Middle frontal gyrus (tissue), 1 donor: ENCODE results near the gene TXNDC11.
"Not testable (repeated sequence)": the region's sequence is repeated elsewhere in the genome, so short reads cannot be mapped to it uniquely, and the experiment has no call there.

Experiments used
- DNase-seq: peaks from one replicate; pipeline ENCODE4 v3.0.0-alpha.2; 2015; ENCODE audit warnings: low spot score; ENCODE audit errors: extremely low spot score

TXNDC11 gene, protein sequence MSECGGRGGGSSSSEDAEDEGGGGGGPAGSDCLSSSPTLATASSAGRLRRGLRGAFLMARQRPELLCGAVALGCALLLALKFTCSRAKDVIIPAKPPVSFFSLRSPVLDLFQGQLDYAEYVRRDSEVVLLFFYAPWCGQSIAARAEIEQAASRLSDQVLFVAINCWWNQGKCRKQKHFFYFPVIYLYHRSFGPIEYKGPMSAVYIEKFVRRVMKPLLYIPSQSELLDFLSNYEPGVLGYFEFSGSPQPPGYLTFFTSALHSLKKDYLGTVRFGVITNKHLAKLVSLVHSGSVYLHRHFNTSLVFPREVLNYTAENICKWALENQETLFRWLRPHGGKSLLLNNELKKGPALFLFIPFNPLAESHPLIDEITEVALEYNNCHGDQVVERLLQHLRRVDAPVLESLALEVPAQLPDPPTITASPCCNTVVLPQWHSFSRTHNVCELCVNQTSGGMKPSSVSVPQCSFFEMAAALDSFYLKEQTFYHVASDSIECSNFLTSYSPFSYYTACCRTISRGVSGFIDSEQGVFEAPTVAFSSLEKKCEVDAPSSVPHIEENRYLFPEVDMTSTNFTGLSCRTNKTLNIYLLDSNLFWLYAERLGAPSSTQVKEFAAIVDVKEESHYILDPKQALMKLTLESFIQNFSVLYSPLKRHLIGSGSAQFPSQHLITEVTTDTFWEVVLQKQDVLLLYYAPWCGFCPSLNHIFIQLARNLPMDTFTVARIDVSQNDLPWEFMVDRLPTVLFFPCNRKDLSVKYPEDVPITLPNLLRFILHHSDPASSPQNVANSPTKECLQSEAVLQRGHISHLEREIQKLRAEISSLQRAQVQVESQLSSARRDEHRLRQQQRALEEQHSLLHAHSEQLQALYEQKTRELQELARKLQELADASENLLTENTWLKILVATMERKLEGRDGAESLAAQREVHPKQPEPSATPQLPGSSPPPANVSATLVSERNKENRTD

DNA sequence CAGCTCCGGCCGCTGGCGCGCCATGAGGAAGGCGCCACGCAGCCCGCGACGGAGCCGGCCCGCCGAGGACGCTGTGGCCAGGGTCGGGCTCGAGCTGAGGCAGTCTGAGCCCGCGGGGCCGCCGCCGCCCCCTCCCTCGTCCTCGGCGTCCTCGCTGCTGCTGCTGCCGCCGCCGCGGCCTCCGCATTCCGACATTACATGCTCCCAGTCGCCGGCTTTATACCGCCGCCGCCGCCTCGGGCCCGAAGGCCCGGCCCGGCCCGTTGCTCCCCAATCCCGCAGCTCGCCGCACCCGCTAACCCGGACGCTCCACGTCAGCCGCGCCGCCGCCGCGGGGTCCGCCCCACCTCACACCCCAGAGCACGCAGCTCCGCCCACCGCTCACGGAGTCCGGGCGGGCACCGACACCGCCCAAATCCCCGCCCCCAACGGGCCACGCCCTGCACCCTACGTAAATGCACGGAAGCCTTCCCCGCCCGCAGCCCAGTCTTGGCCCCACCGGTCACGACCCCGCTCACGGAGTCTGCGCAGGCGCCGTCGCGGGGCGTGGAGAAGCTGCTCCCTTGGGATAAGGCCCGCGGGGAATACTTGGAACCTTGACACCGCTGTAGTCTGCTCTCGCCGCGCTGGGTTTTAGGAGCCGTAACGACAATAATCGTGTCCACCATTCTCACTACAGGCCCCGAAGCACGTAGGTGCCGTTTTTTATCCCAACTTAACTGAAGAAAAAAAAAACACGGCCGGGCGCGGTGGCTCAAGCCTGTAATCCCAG is at the start of gene TXNDC11:
TXNDC11 (minus strand) TSS at position 322 of the 772 bp plus-strand sequence; CDS start at position 195, 127 bp downstream.
- DNase-seq: peak; percentile 92

DNA sequence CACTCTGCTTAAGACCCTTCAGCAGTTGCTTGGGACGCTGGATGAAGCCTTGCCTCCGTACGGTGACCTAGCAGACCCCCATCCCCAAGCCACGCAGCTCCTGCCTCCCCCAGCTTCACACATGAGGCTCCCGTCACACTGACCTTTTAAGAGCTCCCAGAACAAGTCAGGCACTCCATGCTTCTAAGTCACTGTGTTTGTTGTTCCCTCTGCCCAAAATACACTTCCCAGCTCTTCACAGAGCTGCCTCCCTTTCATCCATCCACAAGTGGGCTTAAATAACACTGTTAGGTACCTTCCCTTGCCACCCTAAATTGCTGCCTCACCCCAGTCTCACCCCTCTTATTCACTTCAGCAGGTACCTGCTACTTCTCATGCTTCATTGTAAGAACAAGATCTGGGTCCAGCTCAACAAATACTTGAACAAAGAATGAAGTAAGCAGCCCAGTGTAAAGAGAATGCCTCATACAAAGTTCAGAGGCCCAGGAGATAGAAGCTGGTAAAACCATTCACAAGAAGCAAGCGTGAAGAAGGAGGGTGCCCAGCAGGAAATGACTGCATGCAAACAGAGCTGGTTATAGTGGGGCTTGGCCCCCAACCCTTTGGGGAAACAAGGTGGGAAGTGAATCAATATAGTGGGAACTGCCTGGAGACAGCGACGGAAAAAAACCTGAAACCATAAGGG is 48.6 kb upstream of the TXNDC11 start:
- no peak for DNase-seq

DNA sequence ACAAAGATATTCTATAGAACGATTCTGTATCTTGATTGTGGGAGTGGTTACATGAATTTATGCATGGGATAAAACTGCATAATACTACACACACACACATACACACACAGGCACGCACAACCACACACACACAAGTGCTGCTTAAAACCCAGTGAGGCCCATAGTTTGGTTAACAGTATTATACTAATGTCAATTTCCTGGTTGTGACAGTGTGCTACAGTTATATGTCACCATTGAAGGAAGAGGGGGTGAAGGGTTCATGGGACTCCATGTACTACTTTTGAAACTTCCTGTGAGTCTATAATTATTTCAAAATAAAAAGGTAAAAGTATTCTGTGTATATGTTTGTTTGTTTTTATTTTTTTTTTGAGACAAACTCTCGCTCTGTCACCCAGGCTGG is 46.3 kb upstream of the TXNDC11 start:
- no peak for DNase-seq

DNA sequence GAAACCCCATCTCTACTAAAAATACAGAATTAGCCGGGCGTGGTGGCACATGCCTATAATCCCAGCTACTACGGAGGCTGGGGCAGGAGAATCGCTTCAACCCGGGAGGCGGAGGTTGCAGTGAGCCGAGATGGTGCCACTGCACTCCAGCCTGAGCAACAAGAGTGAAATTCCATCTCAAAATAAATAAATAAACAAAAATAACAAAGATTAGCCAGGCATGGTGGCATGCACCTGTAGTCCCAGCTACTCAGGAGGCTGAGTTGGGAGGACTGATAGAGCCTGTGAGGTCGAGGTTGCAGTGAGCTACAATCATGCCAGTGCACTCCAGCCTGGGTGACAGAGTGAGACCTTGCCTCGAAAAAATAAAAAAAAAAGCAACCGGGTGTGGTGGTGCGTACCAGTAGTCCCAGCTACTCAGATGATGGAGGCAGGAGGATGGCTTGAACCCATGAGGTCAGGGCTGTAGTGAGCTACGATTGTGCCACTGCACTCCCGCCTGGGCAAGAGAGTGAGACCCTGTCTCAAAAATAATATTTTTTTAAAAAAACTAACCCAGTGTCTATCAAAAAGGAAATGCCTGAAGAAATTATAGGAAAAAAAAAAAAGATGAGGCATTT is 42.4 kb upstream of the TXNDC11 start:
- not testable (repeated sequence) for DNase-seq

DNA sequence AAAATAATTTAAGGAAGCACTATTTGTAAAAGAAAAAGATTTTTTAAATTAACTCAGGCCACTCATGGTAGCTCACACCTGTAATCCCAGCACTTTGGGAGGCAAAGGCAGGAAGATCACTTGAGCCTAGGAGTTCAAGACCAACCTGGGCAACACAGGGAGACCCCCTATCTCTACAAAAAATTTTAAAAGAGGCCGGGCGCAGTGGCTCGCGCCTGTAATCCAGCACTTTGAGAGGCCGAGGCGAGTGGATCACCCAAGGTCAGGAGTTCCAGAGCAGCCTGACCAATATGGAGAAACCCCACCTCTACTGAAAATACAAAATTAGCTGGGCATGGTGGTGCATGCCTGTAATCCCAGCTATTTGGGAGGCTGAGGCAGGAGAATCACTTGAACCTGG is 41.7 kb upstream of the TXNDC11 start:
- DNase-seq: not testable (repeated sequence)

DNA sequence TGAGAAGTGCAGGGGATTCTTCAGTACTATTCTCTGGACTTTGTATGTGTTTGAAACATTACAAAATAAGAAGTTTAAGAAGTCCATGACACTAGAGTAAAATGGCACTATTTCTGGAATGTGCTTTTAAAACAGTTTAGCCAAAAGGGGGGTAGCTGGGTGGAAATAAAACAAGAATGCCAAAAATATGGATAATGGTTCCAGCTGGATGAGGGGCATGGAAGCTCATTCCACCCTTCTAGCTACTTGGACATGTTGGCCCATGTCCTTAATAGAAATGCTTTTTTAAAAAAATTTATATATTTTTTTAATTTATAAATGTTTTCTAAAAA is 41.3 kb upstream of the TXNDC11 start:
- no peak for DNase-seq

DNA sequence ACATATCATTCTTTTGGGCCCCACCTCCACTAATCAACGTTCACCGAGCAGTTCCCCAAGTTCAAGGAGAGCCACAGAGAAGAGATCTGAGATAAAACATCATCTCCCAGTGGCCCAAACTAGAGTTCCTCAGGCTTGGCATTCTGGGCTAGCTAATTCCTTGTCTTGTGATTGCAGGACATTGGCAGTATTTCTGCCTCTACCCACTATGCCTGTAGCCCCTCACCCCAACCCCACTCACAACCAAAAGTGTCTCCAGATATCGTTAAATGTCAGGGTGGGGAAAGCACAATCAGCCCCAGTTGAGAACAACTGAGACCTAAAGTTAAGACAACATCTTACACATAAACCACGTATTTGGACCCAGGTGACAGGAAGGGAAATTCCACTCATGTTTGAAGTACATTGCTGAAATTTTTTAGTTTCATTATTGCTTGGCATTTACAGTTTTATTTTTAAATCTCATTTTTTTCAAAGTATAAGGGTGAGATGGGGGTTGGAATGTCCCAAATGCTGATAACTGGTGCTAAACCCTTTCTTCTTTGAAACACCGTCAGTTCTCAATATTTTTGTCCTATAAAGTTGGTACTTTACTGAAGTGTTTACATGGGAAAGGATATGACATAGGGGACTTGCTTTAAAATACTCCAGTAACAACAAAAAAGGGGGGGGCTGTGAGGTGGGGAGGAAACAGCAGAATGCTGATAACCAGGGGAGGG is 40.8 kb upstream of the TXNDC11 start:
- no peak for DNase-seq

DNA sequence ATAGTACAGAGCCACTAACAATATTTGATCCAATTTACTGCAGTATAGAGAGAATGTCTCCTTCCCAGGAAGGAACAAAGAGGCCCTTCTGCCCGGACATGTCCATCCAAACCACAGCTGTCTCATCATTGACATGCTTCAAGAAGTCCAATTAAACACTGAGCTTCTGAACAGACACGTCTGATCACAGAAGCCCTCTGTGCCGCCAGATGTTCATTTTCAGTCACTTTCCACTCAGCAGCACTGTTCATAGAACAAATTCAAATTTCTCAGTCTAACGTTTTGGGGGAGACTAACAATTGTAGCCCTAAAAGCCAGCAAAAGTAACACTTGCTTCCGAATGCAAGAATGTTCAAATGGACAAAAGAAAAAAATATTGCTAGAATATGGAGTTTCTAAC is 39.1 kb upstream of the TXNDC11 start:
- peak; percentile 37 for DNase-seq

DNA sequence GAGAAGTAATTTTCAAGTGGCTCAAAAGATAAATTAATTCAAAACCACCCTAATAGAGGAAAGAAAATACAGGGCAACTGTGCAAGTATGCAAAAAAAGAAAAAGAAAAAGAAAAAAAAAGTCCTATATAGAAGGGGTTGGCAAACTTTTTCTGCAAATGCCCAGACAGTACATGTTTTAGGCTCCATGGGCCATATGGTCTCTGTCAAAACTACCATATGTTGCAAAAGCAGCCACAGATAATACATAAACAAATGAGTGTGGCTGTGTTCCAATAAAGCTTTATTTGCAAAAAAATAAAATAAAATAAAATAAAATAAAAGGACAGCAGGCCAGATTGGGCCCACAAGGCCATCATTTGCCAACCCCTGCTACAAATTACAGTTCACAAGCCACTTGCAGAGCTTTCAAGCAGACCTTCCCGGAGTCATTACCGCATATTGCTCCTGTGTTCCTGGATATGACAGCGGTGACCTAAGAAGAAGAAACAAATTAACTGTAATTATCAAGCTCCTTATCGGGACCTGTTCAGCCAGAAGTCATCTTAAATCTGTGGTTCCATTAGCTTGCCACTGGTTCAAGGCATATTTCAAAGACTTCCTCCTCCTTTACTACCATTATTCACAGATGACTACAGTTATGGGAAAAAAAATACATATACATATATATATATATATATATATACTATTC is 38.5 kb upstream of the TXNDC11 start:
- DNase-seq: no peak

DNA sequence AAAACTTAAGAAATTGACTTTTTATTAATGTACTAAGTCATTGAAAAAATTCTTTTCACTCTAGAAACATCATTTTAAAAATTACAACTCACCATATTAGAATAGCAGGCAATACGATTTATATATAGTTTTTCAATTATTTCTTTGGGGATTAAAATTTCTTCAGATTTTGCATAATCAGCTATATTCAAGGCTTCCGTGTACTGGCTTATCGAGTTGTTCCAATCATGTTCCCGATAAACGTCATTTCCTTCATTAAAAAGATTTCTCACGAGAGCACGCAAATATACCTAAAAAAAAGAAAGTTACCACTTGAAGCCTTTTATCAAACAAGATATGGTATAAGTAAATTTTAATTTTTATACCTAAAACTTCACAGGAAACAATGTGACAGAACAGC is 36.4 kb upstream of the TXNDC11 start:
- no peak for DNase-seq

DNA sequence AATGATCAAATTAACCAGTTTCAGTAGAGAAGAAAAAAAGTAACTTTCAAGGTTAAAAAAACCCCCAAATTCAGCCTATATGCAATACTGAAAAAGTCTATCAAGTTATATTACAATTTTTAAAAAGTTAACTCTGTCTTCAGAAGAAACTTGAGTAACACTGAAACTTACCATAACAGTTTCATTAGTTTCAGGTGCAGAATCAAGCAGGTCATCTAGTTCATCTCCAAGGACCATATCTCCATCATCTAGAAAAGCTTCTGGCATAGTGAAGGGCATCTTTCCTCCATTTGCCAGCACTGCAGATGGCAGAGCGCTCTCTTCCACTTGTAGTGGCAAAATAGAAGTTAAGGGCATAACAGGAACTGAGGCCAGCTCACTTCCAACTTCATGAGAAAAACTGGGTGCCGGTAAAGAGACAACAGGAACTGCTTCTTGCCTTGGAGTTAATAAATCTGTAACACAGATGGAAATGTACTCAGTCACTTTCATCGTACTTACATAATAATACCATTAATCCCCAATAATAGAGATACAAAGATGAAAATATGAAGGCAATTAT is 31.5 kb upstream of the TXNDC11 start:
- no peak for DNase-seq

DNA sequence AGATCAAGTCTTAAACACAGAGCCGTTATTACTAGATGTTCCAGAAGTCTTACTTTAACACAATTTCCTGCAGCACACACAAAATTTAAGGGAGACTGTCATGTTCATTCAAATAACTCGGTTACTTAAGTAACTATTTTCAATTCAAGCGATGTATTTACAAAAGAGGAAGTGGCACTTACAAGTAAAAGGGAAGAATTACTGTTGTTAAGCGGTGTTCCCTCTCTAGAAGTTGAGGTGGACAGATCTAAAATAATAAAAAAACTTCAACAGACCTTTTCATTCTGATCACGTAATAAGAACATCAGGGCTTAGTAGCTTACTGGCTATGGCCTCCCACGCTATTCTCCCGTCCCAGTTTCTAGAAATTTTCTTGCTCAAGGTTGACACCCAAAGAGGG is 26.2 kb upstream of the TXNDC11 start:
- DNase-seq: no peak

DNA sequence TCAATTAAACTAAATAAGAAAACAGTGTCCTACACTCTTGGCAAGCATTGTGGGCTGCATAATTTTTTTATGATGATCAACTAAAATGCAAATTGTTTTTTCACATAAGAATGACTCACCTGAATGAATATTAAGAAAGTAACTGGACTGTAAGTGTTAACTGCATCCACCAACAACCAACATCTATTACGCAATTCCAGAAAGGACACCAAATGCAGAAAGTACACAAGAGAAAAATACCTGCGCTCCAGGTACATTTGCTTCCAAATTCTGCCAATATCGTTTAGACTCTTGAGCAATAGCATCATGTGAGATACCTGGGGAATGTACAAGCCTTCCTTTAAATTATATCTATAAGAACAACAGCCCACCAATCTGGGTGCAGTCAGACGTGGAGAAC is 19.8 kb upstream of the TXNDC11 start:
- no peak for DNase-seq

DNA sequence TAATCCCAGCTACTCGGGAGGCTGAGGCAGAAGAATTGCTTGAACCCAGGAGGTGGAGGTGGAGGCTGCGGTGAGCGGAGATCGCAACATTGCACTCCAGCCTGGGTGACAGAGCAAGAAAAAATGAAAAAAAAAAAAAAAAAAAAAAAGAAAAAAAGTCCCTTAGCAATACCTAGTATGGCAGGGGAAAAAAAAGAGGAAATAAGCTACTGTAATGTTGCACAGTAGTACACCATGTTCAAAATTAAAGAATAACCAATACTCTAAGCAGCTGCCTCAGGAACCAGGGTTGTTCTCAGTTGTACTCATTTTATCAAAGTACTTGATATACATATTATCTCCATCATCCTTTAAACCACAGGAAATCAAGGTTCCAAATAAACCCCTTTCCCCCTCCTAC is 17.3 kb upstream of the TXNDC11 start:
- no peak for DNase-seq

DNA sequence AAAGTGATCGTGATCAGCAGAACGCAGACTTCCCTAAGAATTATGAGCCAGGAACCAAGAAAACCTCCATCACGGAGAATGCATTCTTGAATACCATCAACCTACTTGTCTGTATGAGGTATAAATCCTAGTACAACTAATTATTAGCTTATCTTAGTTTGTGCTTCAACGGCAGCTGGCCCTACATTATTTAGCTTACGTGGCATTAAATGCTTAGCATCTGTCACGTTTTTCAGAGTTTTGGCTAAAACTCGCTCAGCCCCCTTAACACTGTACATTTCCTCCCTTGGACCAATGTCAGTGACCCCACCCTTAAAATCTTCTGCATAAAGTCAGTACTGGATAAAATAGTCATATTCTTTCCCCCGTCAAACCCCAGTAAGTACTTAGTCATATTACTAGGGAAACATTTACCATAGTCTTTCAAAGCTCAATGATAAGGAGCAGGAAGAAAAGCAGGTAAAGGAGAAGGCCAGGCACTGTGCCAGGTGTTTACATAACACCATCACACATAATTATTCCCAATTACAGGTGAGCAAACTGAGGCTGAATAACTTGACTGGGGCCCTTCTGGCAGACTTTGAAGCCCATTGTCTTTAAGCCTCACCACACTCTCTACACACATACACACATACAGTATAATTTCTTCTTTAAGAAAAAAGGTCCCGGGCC is 16.6 kb upstream of the TXNDC11 start:
- no peak for DNase-seq

DNA sequence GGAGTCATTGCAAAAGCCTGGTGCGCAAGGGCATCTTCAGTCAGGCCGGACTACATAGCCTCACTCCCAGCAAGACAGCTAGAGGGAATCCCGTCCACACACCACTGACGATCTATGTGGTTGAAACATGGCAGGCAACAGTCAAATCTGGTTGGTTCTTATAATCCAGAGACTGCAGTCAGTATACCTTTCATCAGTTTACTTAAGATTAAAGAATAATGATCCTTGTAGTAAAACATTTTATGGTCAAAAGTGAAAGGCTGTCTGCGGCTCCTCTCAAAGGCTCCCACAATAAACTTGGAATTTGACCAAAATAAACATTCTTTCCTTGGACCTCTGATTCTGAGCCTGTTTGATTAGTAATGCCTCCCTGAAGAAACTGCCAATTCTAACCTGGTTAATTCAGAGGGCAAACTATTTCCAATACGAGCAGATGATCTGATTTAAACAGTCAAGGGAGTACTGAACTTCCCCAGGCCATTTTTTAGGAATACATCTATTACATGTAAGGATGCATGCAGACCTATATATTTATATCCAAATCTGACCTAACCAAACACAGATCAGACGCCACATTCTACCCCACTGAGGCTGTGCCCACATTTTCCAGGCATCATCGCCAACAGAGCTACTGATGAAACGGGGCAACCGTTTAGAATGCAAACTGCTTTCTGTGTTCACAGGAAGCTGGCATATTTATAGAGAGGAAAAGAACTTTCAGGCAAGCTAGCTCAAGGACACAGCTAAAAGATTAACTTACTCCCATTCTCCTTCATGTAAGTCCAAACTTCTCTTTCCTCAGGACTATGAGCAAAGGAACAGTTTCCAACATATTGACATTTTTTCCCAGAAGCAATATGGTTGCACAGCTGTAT is 15.3 kb upstream of the TXNDC11 start:
- no peak for DNase-seq

DNA sequence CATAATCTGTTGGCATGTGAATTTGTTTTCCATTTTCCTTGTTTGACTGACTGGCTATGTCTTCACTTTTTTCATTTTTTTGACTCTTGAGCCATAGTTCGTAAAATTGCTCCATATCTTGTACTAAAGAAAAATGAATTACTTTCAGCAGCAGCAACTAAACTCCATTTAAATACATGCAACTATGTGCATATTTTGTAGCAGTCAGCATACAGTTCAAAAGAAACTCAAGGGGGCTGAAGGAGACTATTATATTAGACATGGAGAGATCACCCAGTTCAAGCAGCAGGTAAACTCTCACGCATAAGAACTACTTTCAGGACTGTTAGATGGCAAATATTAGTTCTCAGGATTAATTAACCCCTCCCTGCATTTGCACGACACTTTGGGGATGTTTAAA is 13.6 kb upstream of the TXNDC11 start:
- DNase-seq: no peak
